A549 treated with GW870086 at 1 μM for 4 hours (cell line): ENCODE data around the gene ESRRA. TPM values are rescaled to one million over a fixed set of nuclear protein-coding genes. Genes with fewer than 3 reads are reported as not detected.

Experiments
- total RNA-seq: library from RNA; stranded (reverse); fragments of 200-300 nt; extraction: Qiagen RNA extraction; gene quantifications from 5 replicates; pipeline ENCODE4 v1.2.3, GENCODE V29; 2022; ENCODE audit warnings: low read depth

ESRRA gene
- total RNA-seq, result 45.6 to 65.4 TPM (median 61.7 TPM) in 5 replicates

DNA sequence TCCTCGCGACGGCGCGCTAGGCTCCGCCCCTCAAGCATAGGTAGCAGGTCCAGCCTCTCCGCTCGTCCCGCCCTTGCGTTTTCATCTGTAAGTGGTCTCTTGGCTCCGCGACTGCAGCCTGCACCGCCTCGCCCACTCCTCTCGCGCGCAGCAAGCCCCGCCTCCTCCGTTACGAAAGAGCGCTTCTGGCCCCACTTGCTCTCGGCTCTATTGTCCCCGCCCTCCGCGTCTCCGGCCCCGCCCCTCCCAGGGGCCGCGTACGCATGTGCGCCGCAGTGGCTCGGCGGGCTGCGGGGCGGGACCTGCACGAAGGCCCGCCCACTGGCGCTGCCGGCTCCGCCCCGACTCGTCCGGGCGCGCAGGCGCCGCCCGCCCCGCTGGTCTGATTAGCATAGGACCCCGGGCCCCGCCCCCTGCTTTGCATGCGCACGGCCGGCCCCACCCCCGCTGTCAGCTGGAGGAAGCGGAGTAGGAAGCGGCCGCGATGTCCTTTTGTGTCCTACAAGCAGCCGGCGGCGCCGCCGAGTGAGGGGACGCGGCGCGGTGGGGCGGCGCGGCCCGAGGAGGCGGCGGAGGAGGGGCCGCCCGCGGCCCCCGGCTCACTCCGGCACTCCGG, at the start of gene ESRRA:
ESRRA (plus strand) TSS at position 450 of the 616 bp plus-strand sequence. CDS start 1,656 bp downstream, outside the sequence.

DNA sequence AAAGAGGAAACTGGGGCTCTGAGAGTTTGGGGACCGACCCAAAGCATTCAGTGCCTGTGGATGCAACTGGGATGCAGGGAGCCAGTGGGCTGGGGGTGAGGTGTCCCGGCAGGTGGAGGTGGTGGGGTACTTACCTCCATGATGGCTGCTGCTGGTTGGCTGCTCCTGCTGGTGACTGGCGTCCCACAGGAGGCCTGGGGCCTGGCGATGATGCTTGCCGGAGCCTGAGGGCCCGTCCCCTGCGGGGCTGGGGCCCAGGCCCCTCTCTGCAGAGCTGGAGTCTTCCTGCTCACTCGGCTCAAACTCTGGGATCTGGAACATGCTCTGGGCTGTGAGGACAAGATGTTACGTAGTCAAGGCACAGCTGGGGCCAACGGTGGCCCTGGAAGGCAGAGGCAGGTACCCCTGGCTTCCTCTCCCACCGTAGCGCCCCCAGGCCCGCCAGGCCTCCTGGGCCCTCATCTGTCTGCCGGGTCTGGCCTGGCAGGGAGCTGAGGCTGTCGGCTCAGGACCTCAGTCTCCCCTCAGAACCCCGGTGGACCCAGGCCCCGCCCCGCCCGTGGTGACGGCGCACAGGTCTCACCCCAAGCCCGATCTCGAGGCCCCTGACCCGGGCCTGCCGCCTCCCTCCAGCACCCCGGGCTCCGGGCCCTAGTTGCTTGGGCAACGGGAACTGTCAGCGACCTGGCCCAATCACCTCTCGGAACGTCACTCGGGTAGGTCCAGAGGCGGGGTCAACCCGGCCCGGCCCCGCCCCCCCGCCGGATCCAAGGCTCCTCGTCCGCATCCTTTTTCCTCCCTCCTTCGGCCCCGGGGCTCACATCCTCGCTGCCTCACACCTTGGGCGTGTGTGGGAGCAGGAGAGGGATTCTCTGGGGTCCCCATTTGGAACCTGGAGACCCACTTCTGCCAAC, 21.0 kb upstream of the ESRRA start, which contains the start of gene BAD:
BAD (minus strand) TSS at position 618 of the 914 bp plus-strand sequence; CDS start at position 321, 297 bp downstream.

DNA sequence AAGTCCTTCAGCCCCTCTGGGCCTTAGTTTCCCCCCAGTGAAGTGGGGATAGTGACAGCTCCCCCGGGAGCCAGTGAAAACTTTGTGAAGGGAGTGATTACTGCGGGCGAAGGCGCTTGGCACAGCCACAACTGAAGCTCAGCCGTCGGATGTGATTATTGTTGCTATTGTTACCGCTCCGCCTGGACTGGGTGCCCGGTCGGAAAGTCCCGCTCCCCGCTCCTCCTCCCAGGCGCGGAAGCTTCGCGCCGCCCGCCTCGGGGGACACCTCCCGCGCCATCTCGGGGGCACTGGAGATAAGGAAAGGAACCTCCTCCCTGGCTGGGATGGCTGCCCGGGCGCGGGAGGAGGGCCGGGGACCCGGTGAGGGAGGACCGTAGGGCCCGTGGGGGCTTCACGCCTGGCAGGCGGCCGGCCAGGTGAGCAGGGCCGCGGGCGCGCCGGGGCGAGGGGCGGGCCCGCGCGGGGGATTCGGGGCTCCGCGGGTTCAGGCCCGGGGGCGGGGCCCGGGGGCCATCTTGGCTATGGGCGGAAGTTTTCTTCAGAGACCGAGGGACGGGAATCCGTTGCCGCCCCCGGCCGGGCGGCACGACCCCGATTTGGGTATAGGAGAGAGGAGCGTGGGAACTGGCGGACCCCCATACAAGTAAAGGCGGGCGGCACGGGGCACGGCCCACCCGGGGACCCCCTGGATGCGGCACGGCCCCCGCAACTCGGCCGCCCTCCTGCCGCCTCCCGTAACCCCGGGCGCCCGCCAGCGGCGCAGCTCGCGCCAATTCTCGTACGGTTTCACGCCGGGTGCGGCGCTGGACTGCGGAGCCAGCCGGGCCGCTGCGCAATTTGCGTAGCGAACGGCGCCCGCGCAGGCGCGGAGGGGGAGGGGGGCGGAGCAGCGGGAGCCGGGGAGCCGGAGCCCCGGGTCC, 20.1 kb upstream of the ESRRA start, which contains the start of gene GPR137:
GPR137 (plus strand) TSS at position 887 of the 923 bp plus-strand sequence. CDS start 677 bp downstream, outside the sequence.

DNA sequence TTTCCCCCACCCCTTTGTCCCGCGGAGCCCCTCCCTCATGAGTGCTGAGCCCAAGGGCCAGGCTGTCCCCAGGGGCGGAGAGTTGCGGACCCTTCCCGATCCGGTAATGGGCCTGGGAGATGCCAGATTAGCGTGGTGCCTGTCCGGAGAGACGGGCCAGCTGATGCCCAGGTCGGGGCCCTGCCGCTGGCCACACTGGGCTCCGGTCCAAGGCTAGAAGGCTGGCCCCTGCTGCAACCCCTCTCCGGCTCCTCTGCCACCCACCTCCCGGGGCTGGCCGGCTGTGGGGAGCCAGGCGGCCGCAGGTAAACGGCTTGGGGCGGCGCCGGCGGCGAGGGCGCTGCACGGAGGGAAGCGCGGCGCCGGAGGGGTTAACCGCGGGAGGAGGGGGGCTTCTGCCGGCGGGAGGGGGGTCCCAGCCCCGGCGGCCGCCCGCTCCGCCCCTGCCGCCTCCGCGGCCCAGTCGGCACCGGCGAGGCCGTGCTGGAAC, 14.0 kb upstream of the ESRRA start, which contains the start of gene KCNK4:
KCNK4 (plus strand) TSS at position 41 of the 490 bp plus-strand sequence. CDS start 1,717 bp downstream, outside the sequence.

DNA sequence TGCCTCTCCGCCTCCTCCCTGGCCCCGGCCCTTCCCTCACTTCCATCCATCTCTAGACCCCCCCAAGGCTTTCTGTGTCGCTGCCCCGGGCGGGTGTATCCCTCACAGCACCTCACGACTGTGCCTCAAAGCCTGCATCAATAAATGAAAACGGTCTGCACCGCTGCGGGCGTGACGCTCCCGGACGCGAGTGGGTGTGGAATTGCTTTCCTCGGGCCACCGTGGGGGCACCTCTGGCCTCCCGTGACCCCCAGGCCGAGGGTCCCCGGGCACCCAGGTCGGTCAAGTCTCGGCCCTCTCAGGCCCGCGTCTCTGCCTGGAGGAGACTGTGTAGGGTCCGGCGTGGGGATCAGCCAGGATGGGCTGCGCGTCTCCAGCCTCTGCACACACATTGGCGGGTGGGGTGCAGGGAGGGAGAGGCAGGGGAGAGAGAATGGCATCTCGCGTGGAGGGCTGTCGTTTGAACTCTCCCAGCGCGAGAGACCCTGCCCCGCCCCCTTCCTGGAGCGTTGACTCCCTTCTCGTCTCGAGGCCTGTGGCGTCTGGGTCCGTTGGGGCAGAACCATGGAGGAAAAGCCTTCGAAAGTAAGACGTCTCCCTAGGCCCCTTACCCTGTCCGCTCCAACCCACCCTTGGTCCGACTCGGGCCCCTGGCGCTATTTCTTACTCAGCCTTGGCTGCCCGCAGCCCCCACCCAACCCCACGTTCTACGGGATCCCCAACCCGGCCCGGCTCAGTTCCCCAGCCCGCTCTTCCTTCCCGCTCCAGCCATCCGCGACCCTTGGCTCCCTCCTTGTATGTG, 5.3 kb upstream of the ESRRA start, which contains the start of gene CATSPERZ:
CATSPERZ (plus strand) TSS at position 512 of the 802 bp plus-strand sequence; CDS start at position 565, 53 bp downstream.

DNA sequence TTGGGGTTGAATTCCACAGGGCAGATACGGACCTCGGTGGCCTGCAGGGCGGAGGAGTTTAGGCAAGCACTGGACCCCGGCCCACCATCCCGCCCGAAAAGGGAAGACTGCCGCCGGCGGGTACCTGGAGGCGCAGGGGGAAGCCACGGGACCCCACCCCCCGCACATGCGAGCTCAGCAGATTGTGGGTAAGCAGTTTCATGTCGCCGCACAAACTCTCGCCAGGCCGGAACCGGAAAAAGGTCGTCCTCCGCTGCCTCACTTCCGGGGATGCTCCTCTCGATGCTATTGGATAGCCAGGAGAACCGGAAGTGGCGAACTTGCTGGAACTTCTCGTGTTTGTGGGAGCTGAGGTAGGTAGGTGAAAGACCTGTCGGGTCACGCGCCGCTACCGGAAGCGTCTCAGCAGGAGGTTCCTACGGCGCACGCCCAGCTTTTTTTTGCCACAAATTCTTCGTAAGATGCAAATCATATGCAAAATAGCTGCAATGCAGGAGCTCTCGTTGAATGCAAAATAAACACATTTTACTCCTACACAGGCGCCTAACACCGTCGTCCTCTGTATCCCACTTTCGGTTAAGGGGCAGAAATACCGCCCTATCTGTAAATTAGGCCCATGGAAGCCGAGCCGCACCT, 12.1 kb downstream of the ESRRA start, which contains the start of gene TRMT112:
TRMT112 (minus strand) TSS at position 235 of the 636 bp plus-strand sequence; CDS start at position 202, 33 bp downstream.

DNA sequence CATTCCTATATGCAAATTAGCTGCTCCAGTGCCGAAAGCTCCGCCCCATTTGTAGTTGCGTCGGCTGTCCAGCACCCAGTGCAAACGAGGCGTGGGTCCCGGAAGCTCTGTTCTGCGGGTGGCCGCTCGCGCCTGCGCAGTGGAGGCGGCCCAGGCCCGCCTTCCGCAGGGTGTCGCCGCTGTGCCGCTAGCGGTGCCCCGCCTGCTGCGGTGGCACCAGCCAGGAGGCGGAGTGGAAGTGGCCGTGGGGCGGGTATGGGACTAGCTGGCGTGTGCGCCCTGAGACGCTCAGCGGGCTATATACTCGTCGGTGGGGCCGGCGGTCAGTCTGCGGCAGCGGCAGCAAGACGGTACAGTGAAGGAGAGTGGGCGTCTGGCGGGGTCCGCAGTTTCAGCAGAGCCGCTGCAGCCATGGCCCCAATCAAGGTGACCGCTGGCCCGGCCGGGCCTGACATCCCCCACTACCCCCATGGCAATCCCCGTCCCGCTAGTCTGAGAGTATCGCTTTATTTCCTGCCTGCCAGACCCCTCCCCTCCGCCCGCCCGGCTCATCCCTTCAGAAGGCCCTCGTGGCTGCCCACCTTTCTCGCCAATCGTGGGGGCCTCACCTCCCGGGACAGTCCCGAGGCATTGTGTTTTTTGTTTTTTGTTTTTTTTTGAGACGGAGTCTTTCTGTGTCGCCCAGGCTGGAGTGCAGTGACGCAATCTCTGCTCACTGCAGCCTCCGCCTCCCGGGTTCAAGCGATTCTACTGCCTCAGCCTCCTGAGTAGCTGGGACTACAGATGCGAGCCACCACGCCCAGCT, 12.8 kb downstream of the ESRRA start, which contains the start of gene PRDX5:
PRDX5 (plus strand) TSS at position 161 of the 805 bp plus-strand sequence; CDS start at position 256, 95 bp downstream.

DNA sequence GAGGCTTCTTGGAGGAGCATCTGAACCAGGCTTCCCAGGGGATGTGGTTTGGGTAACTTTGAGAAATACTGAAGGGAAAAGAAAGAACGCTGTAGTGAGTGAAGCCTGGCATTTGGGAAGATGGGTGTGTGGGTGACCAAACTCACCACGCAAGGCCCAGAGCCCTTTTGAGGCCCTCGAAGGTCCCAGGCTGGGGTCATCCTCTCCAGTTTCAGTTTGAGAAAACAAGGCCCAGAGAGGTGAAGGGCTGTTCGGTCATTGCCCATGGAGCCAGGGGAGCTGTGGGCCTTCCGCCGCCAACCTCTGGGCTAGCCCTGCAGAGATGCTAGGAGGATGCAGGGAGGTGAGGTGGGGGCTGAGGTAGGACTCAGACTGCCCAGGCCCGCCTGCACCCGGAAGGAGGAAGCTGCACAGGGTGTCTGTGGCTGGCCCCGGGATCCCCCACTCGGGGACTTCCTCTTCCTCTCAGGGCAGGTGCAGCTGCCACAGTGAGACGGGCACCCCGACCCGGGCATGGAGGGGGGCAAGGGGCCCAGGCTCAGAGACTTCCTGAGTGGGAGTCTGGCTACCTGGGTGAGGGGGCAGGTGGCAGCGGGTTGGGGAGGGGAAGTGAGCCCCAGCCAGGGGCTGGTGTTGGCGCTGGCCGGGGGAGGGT, 34.6 kb downstream of the ESRRA start, which contains the start of gene CCDC88B:
CCDC88B (plus strand) TSS at position 451 of the 655 bp plus-strand sequence; CDS start at position 514, 63 bp downstream.

DNA sequence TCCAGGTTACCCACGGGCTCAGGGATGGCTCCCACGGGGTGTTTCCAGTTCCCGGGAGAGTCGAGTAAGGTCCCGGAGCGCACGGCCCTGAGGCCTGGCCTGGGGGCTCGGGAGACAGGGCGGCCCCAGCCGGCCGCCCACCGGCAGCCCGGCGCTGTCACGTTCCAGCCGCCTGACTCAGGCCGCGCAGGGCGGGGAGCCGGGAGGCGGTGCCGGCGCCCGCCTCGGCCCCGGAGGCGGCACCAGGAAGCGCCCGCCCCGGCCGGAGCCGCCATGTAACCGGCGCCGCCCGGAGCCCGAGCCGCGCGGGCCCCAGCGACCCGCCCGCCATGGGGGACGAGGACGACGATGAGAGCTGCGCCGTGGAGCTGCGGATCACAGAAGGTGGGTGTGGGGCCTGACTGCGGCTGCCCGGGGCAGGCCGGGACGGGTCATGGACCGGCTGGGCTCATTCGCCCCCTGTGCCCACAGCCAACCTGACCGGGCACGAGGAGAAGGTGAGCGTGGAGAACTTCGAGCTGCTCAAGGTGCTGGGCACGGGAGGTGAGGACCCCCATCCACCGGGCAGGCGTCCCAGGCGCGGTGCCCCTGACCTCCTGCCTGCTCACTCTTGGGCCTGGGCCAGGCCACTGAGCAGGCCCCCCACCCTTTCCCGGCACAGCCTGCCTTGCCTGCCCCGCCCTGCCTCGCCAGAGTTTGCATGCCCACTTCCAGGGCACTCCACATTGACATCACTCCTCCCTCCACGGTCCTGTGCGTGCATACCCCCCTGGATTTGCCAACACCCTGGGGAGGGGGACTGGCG, 53.8 kb downstream of the ESRRA start, which contains the start of gene RPS6KA4:
RPS6KA4 (plus strand) TSS at position 256 of the 805 bp plus-strand sequence; CDS start at position 330, 74 bp downstream.

Other genes with a start within 250 kb of the ESRRA start
- 8.8 to 15.6 TPM (median 13.6 TPM) in 5 replicates for gene MACROD1, start 139.4 kb upstream of the ESRRA start, total RNA-seq
- 226 to 259 TPM (median 251 TPM) in 5 replicates for gene STIP1, start 119.4 kb upstream of the ESRRA start, total RNA-seq
- gene FERMT3, start 98.8 kb upstream of the ESRRA start, total RNA-seq, result 0.64 to 3.3 TPM (median 1.0 TPM) in 5 replicates
- gene TRPT1, start 79.3 kb upstream of the ESRRA start, total RNA-seq, result 18.9 to 30.4 TPM (median 26.2 TPM) in 5 replicates
- gene NUDT22, start 79.2 kb upstream of the ESRRA start, total RNA-seq, result 32.0 to 40.1 TPM (median 38.3 TPM) in 5 replicates
- 18.2 to 22.4 TPM (median 20.6 TPM) in 5 replicates for gene DNAJC4, start 75.0 kb upstream of the ESRRA start, total RNA-seq
- gene VEGFB, start 70.9 kb upstream of the ESRRA start, total RNA-seq, result 33.8 to 57.4 TPM (median 46.0 TPM) in 5 replicates
- 119 to 146 TPM (median 125 TPM) in 5 replicates for gene FKBP2, start 64.4 kb upstream of the ESRRA start, total RNA-seq
- gene PPP1R14B, start 58.6 kb upstream of the ESRRA start, total RNA-seq, result 224 to 393 TPM (median 363 TPM) in 5 replicates
- 13.5 to 23.1 TPM (median 19.9 TPM) in 5 replicates for gene PLCB3, start 54.0 kb upstream of the ESRRA start, total RNA-seq
- 75.8 to 101 TPM (median 91.4 TPM) in 5 replicates for gene BAD, start 20.9 kb upstream of the ESRRA start, total RNA-seq
- 29.2 to 45.0 TPM (median 43.8 TPM) in 5 replicates for gene GPR137, start 19.7 kb upstream of the ESRRA start, total RNA-seq
- gene KCNK4, start 14.2 kb upstream of the ESRRA start, total RNA-seq, result 0.10 TPM in 1 of 5 replicates, not detected in the others
- gene CATSPERZ, start 5.2 kb upstream of the ESRRA start, total RNA-seq, result 1.2 to 3.8 TPM (median 2.4 TPM) in 5 replicates
- 397 to 452 TPM (median 419 TPM) in 5 replicates for gene TRMT112, start 12.0 kb downstream of the ESRRA start, total RNA-seq
- gene PRDX5, start 12.6 kb downstream of the ESRRA start, total RNA-seq, result 390 to 487 TPM (median 447 TPM) in 5 replicates
- gene CCDC88B, start 34.7 kb downstream of the ESRRA start, total RNA-seq, result 10.0 to 12.0 TPM (median 10.1 TPM) in 5 replicates
- 48.3 to 69.4 TPM (median 60.8 TPM) in 5 replicates for gene RPS6KA4, start 53.6 kb downstream of the ESRRA start, total RNA-seq